ENCODE results near the gene PRRC2B. TPM values are rescaled to one million over a fixed set of nuclear protein-coding genes. Genes with fewer than 3 reads are reported as not detected.
A peak's percentile ranks its signal among the peaks of the same experiment; 100 is the strongest.
"Not testable (repeated sequence)": the region's sequence is repeated elsewhere in the genome, so short reads cannot be mapped to it uniquely, and the experiment has no call there.

Gene PRRC2B
- total RNA-seq, 2 experiments from 2014 or later, result 300 to 309 TPM

GRCh38 chr9:131529597-131530545, 136.0 kb downstream of the PRRC2B start:
- Mint-ChIP-seq H3K4me1 (peaks cover 13% of the 10 kb centered on the region), H3K9me3 (no peaks in the 10 kb centered on the region), H3K4me3 (peak overlapping the region; percentile 81), H3K27ac (peak overlapping the region; percentile 76), H3K27me3 (no peaks in the 10 kb centered on the region), H3K36me3 (peaks cover 10% of the 10 kb centered on the region)
- DNase-seq (no peak), ATAC-seq (ENCODE audit: low read depth) (no peak)
- POLR2A ChIA-PET, result no interaction called here

GRCh38 chr9:131530546-131530919, 136.6 kb downstream of the PRRC2B start:
- H3K27ac Mint-ChIP-seq, result peak overlapping the region; percentile 76
- no peaks in the 10 kb centered on the region for H3K9me3 Mint-ChIP-seq
- DNase-seq (no peak), ATAC-seq (ENCODE audit: low read depth) (peak; percentile 24)
- no peaks in the 10 kb centered on the region for H3K27me3 Mint-ChIP-seq
- H3K4me3 Mint-ChIP-seq, result peak overlapping the region; percentile 81
- POLR2A ChIA-PET, result interaction anchor here (1.4 kb wide), 1 partner anchor 55 kb away, joined by 6 read pairs; no protein-coding TSS in a partner anchor
- H3K36me3 Mint-ChIP-seq, result peaks cover 10% of the 10 kb centered on the region
- H3K4me1 Mint-ChIP-seq, result peaks cover 16% of the 10 kb centered on the region

DNA sequence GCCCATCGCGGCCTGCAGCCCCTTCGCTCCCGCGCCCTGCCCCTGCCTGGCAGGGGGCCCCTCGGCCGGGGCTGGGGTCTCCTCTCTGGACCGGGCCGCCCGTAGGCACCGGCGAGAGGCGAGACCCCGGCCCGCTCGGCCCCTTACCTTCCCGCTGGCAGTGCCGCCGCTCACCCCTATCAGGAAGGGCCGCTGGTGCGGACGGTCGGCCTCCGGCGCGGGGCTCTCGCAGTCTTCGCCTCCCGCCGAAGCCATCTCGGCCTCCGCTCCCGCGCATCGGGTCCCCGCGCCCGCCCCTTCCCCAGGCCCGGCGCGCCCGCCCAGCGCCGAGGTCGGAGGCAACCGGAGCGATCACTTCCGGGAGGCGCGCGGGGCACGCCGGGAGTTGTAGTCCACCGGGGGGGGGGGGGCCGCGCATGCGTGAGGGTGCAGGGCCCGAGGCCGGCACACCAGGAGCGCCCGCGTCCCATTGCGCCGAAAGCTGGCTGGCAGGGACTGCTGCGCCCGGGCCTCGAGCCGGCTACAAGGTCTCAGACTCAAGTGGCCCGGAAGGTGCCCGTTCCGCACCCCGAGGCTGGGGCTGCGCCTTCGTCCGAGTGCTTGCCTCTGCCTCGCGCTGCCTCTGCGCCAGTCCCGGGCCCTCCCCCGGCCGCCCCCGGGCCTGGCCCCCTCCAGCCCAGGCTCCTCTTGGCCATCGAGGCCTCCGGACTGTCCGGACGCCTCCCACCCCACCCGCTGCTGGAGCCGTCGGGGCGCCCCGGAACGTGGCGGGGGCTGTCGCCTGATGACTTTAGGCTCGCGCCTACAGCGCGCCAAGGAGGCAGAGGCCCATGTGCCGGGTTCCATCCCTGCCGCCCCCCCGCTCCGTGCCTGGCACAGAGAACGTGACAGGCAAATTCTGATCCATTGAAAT, 137.3 kb downstream of the PRRC2B start, which contains the start of gene UCK1:
TSS of gene UCK1 (minus strand) at position 344 of the 913 bp plus-strand sequence. CDS start at position 255, 89 bp downstream.
- H3K9me3 Mint-ChIP-seq, result no peaks in the 10 kb centered on the region
- ATAC-seq (ENCODE audit: low read depth), result peak; percentile 86
- H3K4me1 Mint-ChIP-seq, result peaks cover 17% of the 10 kb centered on the region
- H3K36me3 Mint-ChIP-seq, result peaks cover 9% of the 10 kb centered on the region
- H3K27ac Mint-ChIP-seq, result peak within 1 kb of the TSS; percentile 76
- peak within 1 kb of the TSS; percentile 81 for H3K4me3 Mint-ChIP-seq
- POLR2A ChIA-PET, result interaction anchor here (1.4 kb wide), 1 partner anchor 54 kb away, joined by 6 read pairs; no protein-coding TSS in a partner anchor
- DNase-seq, result peak; percentile 85
- no peaks in the 10 kb centered on the region for H3K27me3 Mint-ChIP-seq

DNA sequence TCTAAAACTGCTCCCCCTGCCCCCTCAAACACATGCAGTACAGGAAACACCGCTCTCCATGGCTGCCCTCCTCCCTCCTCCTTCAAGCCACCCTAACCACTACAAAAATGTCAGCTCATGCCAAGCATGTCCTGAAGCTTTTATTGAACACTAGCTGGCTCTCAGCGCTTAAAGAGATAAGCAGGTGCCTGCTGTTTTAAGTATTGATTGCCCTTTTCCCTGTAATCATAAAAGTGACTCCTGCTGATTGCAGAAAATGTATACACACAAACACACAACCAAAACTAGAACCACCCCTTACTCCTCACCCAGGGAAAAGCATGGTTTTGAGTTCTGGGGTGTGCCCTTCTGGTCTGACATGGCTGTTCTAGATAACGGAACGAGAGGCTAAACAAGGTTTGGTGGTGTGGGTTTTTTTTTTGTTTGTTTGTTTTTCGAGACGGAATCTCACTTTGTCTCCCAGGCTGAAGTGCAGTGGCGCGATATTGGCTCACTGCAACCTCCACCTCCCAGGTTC, 140.9 kb downstream of the PRRC2B start:
- ATAC-seq (ENCODE audit: low read depth) (peak; percentile 32), DNase-seq (no peak)
- Mint-ChIP-seq H3K9me3 (no peaks in the 10 kb centered on the region), H3K4me1 (peaks cover 18% of the 10 kb centered on the region), H3K27me3 (no peaks in the 10 kb centered on the region), H3K4me3 (peak overlapping the region; percentile 55), H3K36me3 (no peaks in the 10 kb centered on the region), H3K27ac (peak overlapping the region; percentile 70)
- POLR2A ChIA-PET, result interaction anchor here (0.6 to 1.5 kb wide), 4 partner anchors 12 to 195 kb away, joined by 4 to 7 read pairs (median 6); no protein-coding TSS in a partner anchor

- Mint-ChIP-seq H3K9me3 (peaks cover 4% of the 10 kb centered on the region), H3K36me3 (peaks cover 1% of the 10 kb centered on the region), H3K4me3 (no peak overlapping the region), H3K27me3 (no peaks in the 10 kb centered on the region), H3K4me1 (peaks cover 22% of the 10 kb centered on the region), H3K27ac (no peak overlapping the region)
- POLR2A ChIA-PET, result no interaction called here
- DNase-seq (no peak), ATAC-seq (ENCODE audit: low read depth) (no peak)
Measured at GRCh38 chr9:131537946-131538345, 144.1 kb downstream of the PRRC2B start.

GRCh38 chr9:131539223-131539923, 145.5 kb downstream of the PRRC2B start:
- Mint-ChIP-seq H3K27ac (peak overlapping the region; percentile 72), H3K27me3 (peaks cover 10% of the 10 kb centered on the region), H3K36me3 (peaks cover 6% of the 10 kb centered on the region), H3K4me3 (peak overlapping the region; percentile 13), H3K9me3 (peaks cover 11% of the 10 kb centered on the region), H3K4me1 (peaks cover 19% of the 10 kb centered on the region)
- ATAC-seq (ENCODE audit: low read depth) (peak; percentile 63), DNase-seq (no peak)
- POLR2A ChIA-PET, result interaction anchor here (0.7 to 1.3 kb wide), 4 partner anchors 8 to 272 kb away, joined by 3 to 10 read pairs (median 4); no protein-coding TSS in a partner anchor

GRCh38 chr9:131543141-131543540, 149.3 kb downstream of the PRRC2B start:
- Mint-ChIP-seq H3K4me3 (no peak overlapping the region), H3K4me1 (peaks cover 12% of the 10 kb centered on the region), H3K27ac (no peak overlapping the region), H3K36me3 (peaks cover 11% of the 10 kb centered on the region), H3K27me3 (peaks cover 41% of the 10 kb centered on the region), H3K9me3 (peaks cover 13% of the 10 kb centered on the region)
- DNase-seq (no peak), ATAC-seq (ENCODE audit: low read depth) (no peak)
- POLR2A ChIA-PET, result interaction anchor here (0.6 kb wide), 1 partner anchor 18 kb away, joined by 4 read pairs; no protein-coding TSS in a partner anchor

GRCh38 chr9:131545003-131545785, 151.3 kb downstream of the PRRC2B start, which contains the start of gene PRRT1B:
Gene PRRT1B, plus strand, starts transcription at chr9:131545523. Its CDS starts 93 bp downstream, at chr9:131545616.
- POLR2A ChIA-PET, result interaction anchor here (0.5 kb wide), 1 partner anchor 146 kb away, joined by 4 read pairs; no protein-coding TSS in a partner anchor
- Mint-ChIP-seq H3K27ac (no peak within 1 kb of the TSS), H3K4me1 (peaks cover 7% of the 10 kb centered on the region), H3K27me3 (peaks cover 61% of the 10 kb centered on the region), H3K4me3 (peak within 1 kb of the TSS; percentile 78), H3K36me3 (peaks cover 13% of the 10 kb centered on the region), H3K9me3 (peaks cover 13% of the 10 kb centered on the region)
- ATAC-seq (ENCODE audit: low read depth), result no peak
- DNase-seq, result no peak

DNA sequence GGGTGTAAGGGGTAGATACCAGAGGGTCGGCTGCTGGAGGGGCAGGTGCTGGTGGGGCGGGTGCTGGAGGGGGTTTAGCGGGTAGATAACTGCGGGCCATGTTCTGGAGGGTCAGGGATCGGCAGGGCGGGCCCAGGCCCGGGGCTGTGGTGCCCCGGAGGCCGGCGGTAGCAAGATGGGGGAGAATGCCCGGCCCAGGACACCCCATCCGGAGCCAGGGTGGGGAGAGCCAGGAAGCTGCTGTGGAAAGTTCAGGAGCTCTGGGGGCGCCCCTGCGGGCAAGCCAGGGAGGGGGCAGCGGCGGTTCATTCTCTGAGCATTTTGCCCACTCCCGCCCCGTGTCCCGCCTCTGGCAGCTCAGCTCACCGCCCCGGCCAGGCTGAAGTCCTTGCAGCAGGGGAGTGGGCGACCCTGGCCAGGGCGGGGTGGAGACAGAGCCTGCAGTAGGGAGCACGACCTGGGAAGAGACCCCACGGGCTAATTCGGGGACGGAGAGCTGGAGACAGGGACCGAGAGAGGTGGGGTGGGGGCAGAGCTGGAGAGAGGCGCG, 152.0 kb downstream of the PRRC2B start:
- no peak for ATAC-seq (ENCODE audit: low read depth)
- POLR2A ChIA-PET, result no interaction called here
- Mint-ChIP-seq H3K27ac (no peak overlapping the region), H3K9me3 (peaks cover 13% of the 10 kb centered on the region), H3K27me3 (peaks cover 63% of the 10 kb centered on the region), H3K4me1 (peaks cover 3% of the 10 kb centered on the region), H3K36me3 (peaks cover 13% of the 10 kb centered on the region), H3K4me3 (peak overlapping the region; percentile 58)
- no peak for DNase-seq

DNA sequence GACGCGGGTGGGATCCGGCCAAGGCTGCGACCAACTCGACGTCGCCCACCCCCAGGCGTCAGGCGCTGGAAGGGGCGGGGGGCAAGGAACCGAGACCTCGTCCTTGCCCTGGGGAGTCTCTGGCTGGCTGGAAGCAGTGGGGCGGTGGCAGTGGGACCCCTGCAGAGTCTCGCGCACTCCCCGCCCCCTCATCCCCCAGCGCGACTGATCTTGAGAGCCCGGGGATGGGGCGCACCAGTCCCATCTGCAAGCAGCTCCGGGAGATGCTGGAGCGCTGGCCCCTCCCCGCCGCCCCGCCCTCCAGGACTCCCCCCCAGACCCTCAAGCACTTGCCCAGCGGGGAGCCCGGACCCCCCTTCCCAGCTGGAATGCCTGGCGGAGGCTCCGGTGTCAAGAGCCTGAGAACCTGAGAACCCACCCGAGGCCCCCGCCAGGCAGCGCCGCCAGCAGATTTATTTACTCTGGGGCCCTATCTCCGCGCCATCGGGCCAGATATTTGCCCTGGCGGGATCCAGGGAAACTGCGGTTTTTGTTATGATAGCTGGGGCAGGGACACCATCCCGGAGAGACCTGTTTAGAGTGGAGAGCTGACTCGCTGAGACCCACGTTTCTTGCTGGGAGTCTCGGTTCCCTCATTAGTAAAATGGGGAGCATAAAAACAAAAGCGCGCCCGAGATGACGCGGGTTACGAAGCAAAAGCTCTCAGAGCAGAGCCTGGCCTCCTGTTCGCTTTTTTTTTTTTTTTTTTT, 152.6 kb downstream of the PRRC2B start:
- H3K4me3 Mint-ChIP-seq, result peak overlapping the region; percentile 78
- peaks cover 63% of the 10 kb centered on the region for H3K27me3 Mint-ChIP-seq
- no peak overlapping the region for H3K27ac Mint-ChIP-seq
- peaks cover 3% of the 10 kb centered on the region for H3K4me1 Mint-ChIP-seq
- H3K9me3 Mint-ChIP-seq, result peaks cover 13% of the 10 kb centered on the region
- H3K36me3 Mint-ChIP-seq, result peaks cover 13% of the 10 kb centered on the region
- DNase-seq, result no peak
- POLR2A ChIA-PET, result interaction anchor here (0.6 to 0.7 kb wide), 3 partner anchors 8 to 934 kb away, joined by 4 to 10 read pairs (median 4); no protein-coding TSS in a partner anchor
- ATAC-seq (ENCODE audit: low read depth), result peak; percentile 47

- DNase-seq; H3K4me3 Mint-ChIP-seq; H3K4me1 Mint-ChIP-seq; POLR2A ChIA-PET; H3K36me3 Mint-ChIP-seq; H3K27ac Mint-ChIP-seq; ATAC-seq (ENCODE audit: low read depth); H3K9me3 Mint-ChIP-seq: not testable (repeated sequence)
- peaks cover 66% of the 10 kb centered on the region for H3K27me3 Mint-ChIP-seq
Measured at GRCh38 chr9:131549186-131549585, 155.3 kb downstream of the PRRC2B start.
